SK-N-SH (cell line): ENCODE results near the gene NDUFB2. TPM values are rescaled to one million over a fixed set of nuclear protein-coding genes. Genes with fewer than 3 reads are reported as not detected.

Experiments
- CTCF ChIA-PET: fragments of 300-600, 350-600 bp; formaldehyde crosslinking; extraction: SDS; loops from one replicate; lab custom pipeline; 2021; lab: Yijun Ruan, JAX
- POLR2A ChIA-PET: fragments of 350-600 bp; sonication (Branson Sonifier 250); formaldehyde crosslinking; extraction: SDS; loops from one replicate; lab custom pipeline; 2020; ENCODE audit warnings: antibody characterized with exemption, inconsistent platforms; lab: Yijun Ruan, JAX
- DNase-seq: peaks from one replicate; pipeline ENCODE4 v3.0.0; 2012
- H2AFZ ChIP-seq: fragments of 200-600 bp; sonication (generic); 2 replicates; pipeline ENCODE4 v1.8.1; 2016; ENCODE audit warnings: antibody characterized with exemption, mild to moderate bottlenecking, low read depth
- H3F3A ChIP-seq: fragments of 200-600 bp; sonication (generic); replicated peaks from 2 replicates; pipeline ENCODE3; 2016; ENCODE audit warnings: antibody characterized with exemption, mild to moderate bottlenecking; ENCODE audit not compliant: insufficient read depth
- H3K27ac ChIP-seq, 2 experiments: fragments of 200-500 bp in 1 of 2; fragments of 200-600 bp in 1 of 2; sonication (Bioruptor generic) in 1 of 2; sonication (generic), shearing (Covaris generic) in 1 of 2; 2 replicates each; pipeline versions ENCODE4 v1.5.1 to v1.6.1; 2014 to 2016; ENCODE audit warnings: low read depth in 2 of 2, inconsistent platforms in 1 of 2, low read length in 1 of 2, mild to moderate bottlenecking in 1 of 2, mixed read lengths in 1 of 2
- H3K27me3 ChIP-seq: fragments of 200-600 bp; sonication (generic), shearing (Covaris generic); 2 replicates; pipeline ENCODE4 v1.6.1; 2016; ENCODE audit warnings: mixed run types; ENCODE audit not compliant: insufficient read depth
- H3K36me3 ChIP-seq, 2 experiments: fragments of 200-500 bp in 1 of 2; fragments of 200-600 bp in 1 of 2; sonication (Bioruptor generic) in 1 of 2; sonication (generic) in 1 of 2; replicated peaks in 1 of 2; 2 replicates each; pipeline versions ENCODE3 to v1.5.1; 2014 to 2016; ENCODE audit warnings: low read length in 1 of 2, mild to moderate bottlenecking in 1 of 2; ENCODE audit not compliant: insufficient read depth in 2 of 2, control insufficient read depth in 1 of 2
- H3K4me1 ChIP-seq, 2 experiments: fragments of 200-500 bp in 1 of 2; fragments of 200-600 bp in 1 of 2; sonication (Bioruptor generic) in 1 of 2; sonication (generic), shearing (Covaris generic) in 1 of 2; 2 replicates each; pipeline versions ENCODE4 v1.5.1 to v1.6.1; 2014 to 2016; ENCODE audit warnings: low read depth in 1 of 2, low read length in 1 of 2, mixed run types in 1 of 2; ENCODE audit not compliant: insufficient read depth in 2 of 2, control insufficient read depth in 1 of 2
- H3K4me2 ChIP-seq: fragments of 200-600 bp; sonication (generic), shearing (Covaris generic); 2 replicates; pipeline ENCODE4 v1.6.1; 2017; ENCODE audit warnings: mixed run types
- H3K4me3 ChIP-seq, 2 experiments: fragments of 200-500 bp in 1 of 2; fragments of 200-600 bp in 1 of 2; sonication (Bioruptor generic) in 1 of 2; sonication (generic), shearing (Covaris generic) in 1 of 2; 2 replicates each; pipeline versions ENCODE4 v1.5.1 to v1.8.1; 2014 to 2016; ENCODE audit warnings: low read depth in 2 of 2, inconsistent platforms in 1 of 2, low read length in 1 of 2, mild to moderate bottlenecking in 1 of 2, mixed read lengths in 1 of 2, moderate library complexity in 1 of 2
- H3K79me2 ChIP-seq: fragments of 200-600 bp; sonication (generic); 2 replicates; pipeline ENCODE4 v1.8.1; 2017; ENCODE audit warnings: mild to moderate bottlenecking; ENCODE audit not compliant: insufficient read depth
- H3K9ac ChIP-seq: fragments of 200-600 bp; sonication (generic); 2 replicates; pipeline ENCODE4 v1.6.1; 2017; ENCODE audit warnings: mixed run types
- H3K9me2 ChIP-seq: fragments of 200-600 bp; sonication (generic); 2 replicates; pipeline ENCODE4 v1.6.1; 2017; ENCODE audit warnings: mixed run types
- H3K9me3 ChIP-seq: fragments of 200-600 bp; sonication (generic); 2 replicates; pipeline ENCODE4 v1.6.1; 2017; ENCODE audit warnings: mixed run types, mild to moderate bottlenecking, moderate library complexity
- H4K20me1 ChIP-seq: fragments of 200-600 bp; sonication (generic); 2 replicates; pipeline ENCODE4 v1.6.1; 2017; ENCODE audit warnings: mild to moderate bottlenecking, mixed run types; ENCODE audit not compliant: insufficient read depth
- CHD2 ChIP-seq: fragments of 150-350 bp; IDR thresholded peaks from 2 replicates; pipeline ENCODE4 v1.6.1; 2018; ENCODE audit warnings: low read length; ENCODE audit not compliant: partially characterized antibody
- ELF1 ChIP-seq: IDR thresholded peaks from 2 replicates; pipeline ENCODE4 v1.4.0; 2012
- EP300 ChIP-seq, 2 experiments: IDR thresholded peaks; 2 replicates each; pipeline versions ENCODE4 v1.4.0 to v1.6.1; 2012; ENCODE audit warnings: borderline replicate concordance in 1 of 2, low read depth in 1 of 2, low read length in 1 of 2
- FOSL2 ChIP-seq: IDR thresholded peaks from 2 replicates; pipeline ENCODE4 v1.4.0; 2012; ENCODE audit warnings: low read depth, mild to moderate bottlenecking, moderate library complexity, borderline replicate concordance
- FOXJ3 ChIP-seq: sonication (generic); formaldehyde crosslinking; IDR thresholded peaks from 2 replicates; pipeline ENCODE4 v1.5.1; 2020; ENCODE audit warnings: mild to moderate bottlenecking, missing genetic modification reagents
- FOXM1 ChIP-seq: IDR thresholded peaks from 2 replicates; pipeline ENCODE4 v1.4.0; 2012; ENCODE audit warnings: low read depth, mild to moderate bottlenecking
- GABPA ChIP-seq: IDR thresholded peaks from 2 replicates; pipeline ENCODE4 v1.4.0; 2012; ENCODE audit warnings: low read depth, mild to moderate bottlenecking
- GATA2 ChIP-seq: sonication (generic); formaldehyde crosslinking; IDR thresholded peaks from 2 replicates; pipeline ENCODE4 v1.5.0; 2020; ENCODE audit warnings: mild to moderate bottlenecking, missing genetic modification reagents
- MAX ChIP-seq: IDR thresholded peaks from 2 replicates; pipeline ENCODE4 v1.4.0; 2012; ENCODE audit warnings: low read depth
- MXI1 ChIP-seq: IDR thresholded peaks from 2 replicates; pipeline ENCODE4 v1.6.1; 2012; ENCODE audit warnings: mild to moderate bottlenecking, low read depth, low read length, improper control_type of control experiment
- NFIC ChIP-seq: IDR thresholded peaks from 2 replicates; pipeline ENCODE4 v1.4.0; 2012; ENCODE audit warnings: borderline replicate concordance
- POLR2AphosphoS5 ChIP-seq: IDR thresholded peaks from 2 replicates; pipeline ENCODE4 v1.6.1; 2012; ENCODE audit warnings: low read depth, low read length
- RAD21 ChIP-seq: IDR thresholded peaks from 2 replicates; pipeline ENCODE4 v1.6.1; 2012; ENCODE audit warnings: mild to moderate bottlenecking, low read length
- REST ChIP-seq: IDR thresholded peaks from 2 replicates; pipeline ENCODE4 v1.6.1; 2012; ENCODE audit warnings: mild to moderate bottlenecking, low read depth, low read length, moderate library complexity
- RXRA ChIP-seq: IDR thresholded peaks from 2 replicates; pipeline ENCODE4 v1.4.0; 2012; ENCODE audit warnings: low read depth, mild to moderate bottlenecking, borderline replicate concordance
- SIN3A ChIP-seq: IDR thresholded peaks from 2 replicates; pipeline ENCODE4 v1.6.1; 2012; ENCODE audit warnings: low read depth, mild to moderate bottlenecking, low read length, moderate library complexity, borderline replicate concordance
- TAF1 ChIP-seq: IDR thresholded peaks from 2 replicates; pipeline ENCODE4 v1.6.1; 2012; ENCODE audit warnings: low read depth, mild to moderate bottlenecking, low read length, moderate library complexity, borderline replicate concordance
- TCF12 ChIP-seq: IDR thresholded peaks from 2 replicates; pipeline ENCODE4 v1.4.0; 2012
- USF1 ChIP-seq: IDR thresholded peaks from 2 replicates; pipeline ENCODE4 v1.4.0; 2012; ENCODE audit warnings: low read depth, borderline replicate concordance
- USF2 ChIP-seq: fragments of 150-350 bp; IDR thresholded peaks from 2 replicates; pipeline ENCODE4 v1.6.1; 2017; ENCODE audit warnings: antibody characterized with exemption, low read length, low read depth, borderline replicate concordance
- YY1 ChIP-seq: IDR thresholded peaks from 2 replicates; pipeline ENCODE4 v1.4.0; 2012; ENCODE audit warnings: low read depth, mild to moderate bottlenecking
- WGBS: methylation state at CpG from one replicate; pipeline ENCODE4 v1.1.6; 2017; ENCODE audit warnings: low lambda C conversion rate; 5-methylcytosine and 5-hydroxymethylcytosine counted together
- polyA plus RNA-seq, 3 experiments: library from polyadenylated mRNA; depleted of rRNA; stranded (reverse); fragments of >200 nt; gene quantifications; 2 replicates each; pipeline ENCODE4 v1.2.3, GENCODE V29; 2012

Gene NDUFB2
- polyA plus RNA-seq, 1 of the 3 experiments (the other 2 are of a cell fraction) = 1,214 TPM

GRCh38 chr7:140704205-140704604, 7.7 kb downstream of the NDUFB2 start:
- H3F3A ChIP-seq = peaks cover 23% of the 10 kb centered on the region
- ChIA-PET POLR2A (no interaction called here), CTCF (interaction anchor here (0.9 kb wide), 1 partner anchor 118 kb away, joined by 3 read pairs; no protein-coding TSS in a partner anchor)
- H3K9me3 ChIP-seq = no peaks in the 10 kb centered on the region
- TF ChIP-seq YY1 (no peak), USF2 (no peak), NFIC (no peak), FOXJ3 (CRISPR knock-in tag) (no peak)
- DNase-seq = no peak
- H3K4me1 ChIP-seq = peaks cover 0 to 7% of the 10 kb centered on the region in 2 experiments; a peak in 1 of 4 replicates
- 96% methylated on average over 2 of the region's 2 CpGs for WGBS
- no peak overlapping the region for H3K4me3 ChIP-seq
- H3K9me2 ChIP-seq = no peaks in the 10 kb centered on the region
- H3K27me3 ChIP-seq = no peaks in the 10 kb centered on the region
- H4K20me1 ChIP-seq = peaks cover 7% of the 10 kb centered on the region
- H3K4me2 ChIP-seq = no peak overlapping the region
- H3K27ac ChIP-seq = no peak overlapping the region
- H3K9ac ChIP-seq = no peak overlapping the region
- no peak overlapping the region for H2AFZ ChIP-seq
- H3K36me3 ChIP-seq = peaks cover 28 to 53% of the 10 kb centered on the region in 2 experiments
- peaks cover 48% of the 10 kb centered on the region for H3K79me2 ChIP-seq

GRCh38 chr7:140707132-140707531, 10.6 kb downstream of the NDUFB2 start:
- H3F3A ChIP-seq = peaks cover 21% of the 10 kb centered on the region
- H3K9ac ChIP-seq = no peak overlapping the region
- 92% methylated on average over 5 of the region's 5 CpGs for WGBS
- peaks cover 25 to 41% of the 10 kb centered on the region in 2 experiments for H3K36me3 ChIP-seq
- H3K79me2 ChIP-seq = peaks cover 19% of the 10 kb centered on the region
- H3K27ac ChIP-seq = no peak overlapping the region
- CTCF ChIA-PET = interaction anchor here (1.1 to 2.0 kb wide), 5 partner anchors 9 to 307 kb away, joined by 3 to 5 read pairs (median 3); no protein-coding TSS in a partner anchor
- no peak for DNase-seq
- H3K4me1 ChIP-seq = peaks cover 0 to 4% of the 10 kb centered on the region in 2 experiments; a peak in 1 of 4 replicates
- TF ChIP-seq TAF1 (no peak), FOSL2 (no peak), FOXJ3 (CRISPR knock-in tag) (no peak), RXRA (no peak), REST (no peak), MXI1 (no peak), MAX (no peak), EP300 (IDR thresholded peaks at IDR 0.05; ENCODE audit: borderline replicate concordance in 1 of 2, low read depth in 1 of 2, low read length in 1 of 2) (no peak), TCF12 (no peak), CHD2 (no peak), GATA2 (no peak), ELF1 (no peak), USF1 (no peak), RAD21 (no peak), POLR2AphosphoS5 (no peak), FOXM1 (no peak), SIN3A (no peak), GABPA (no peak), YY1 (no peak), NFIC (no peak)
- TF ChIP-seq, all 33 proteins: peak for 0
- H3K4me2 ChIP-seq = no peak overlapping the region
- POLR2A ChIA-PET = no interaction called here
- 0 out of 2 replicates have a peak, but pooled peaks cover 7% of the 10 kb centered on the region for H4K20me1 ChIP-seq
- no peaks in the 10 kb centered on the region for H3K9me2 ChIP-seq
- H3K9me3 ChIP-seq = no peaks in the 10 kb centered on the region
- H3K27me3 ChIP-seq = no peaks in the 10 kb centered on the region
- H2AFZ ChIP-seq = no peak overlapping the region
- no peak overlapping the region for H3K4me3 ChIP-seq
